ENCODE data around the gene MAPK12. TPM values are rescaled to one million over a fixed set of nuclear protein-coding genes. Genes with fewer than 3 reads are reported as not detected.
A peak's percentile ranks its signal among the peaks of the same experiment; 100 is the strongest.

Gene MAPK12
- total RNA-seq, 4 donors from 2014 or later: 1.2 to 37.1 (median 5.4) TPM

- Histone ChIP-seq H3K4me1 (peaks cover 18 to 53% (median 34%) of the 10 kb centered on the region in 4 donors), H3K9me3 (no peaks in the 10 kb centered on the region)
- DNase-seq: peak in 2 of 3 donors; percentile 59 to 80
Measured at GRCh38 chr22:50308597-50308935, 47.1 kb upstream of the MAPK12 start.

GRCh38 chr22:50307890-50308596 is 46.6 kb upstream of the MAPK12 start:
- H3K4me3 ChIP-seq: peak overlapping the region in 1 of 4 donors; percentile 14
- H3K27ac ChIP-seq: peak overlapping the region; percentile 62 to 97 (median 76)
- peaks cover 23 to 56% (median 38%) of the 10 kb centered on the region in 4 donors for H3K4me1 ChIP-seq
- no peaks in the 10 kb centered on the region for H3K9me3 ChIP-seq
- H3K27me3 ChIP-seq: no peaks in the 10 kb centered on the region
- TF ChIP-seq POLR2A (IDR thresholded peaks at IDR 0.05): no peak
- TF ChIP-seq CTCF (IDR thresholded peaks at IDR 0.05): no peak
- no peaks in the 10 kb centered on the region for H3K36me3 ChIP-seq
- no peak for DNase-seq

More at GRCh38 chr22:50308597-50308935, 47.1 kb upstream of the MAPK12 start:
- no peak overlapping the region for H3K4me3 ChIP-seq
- TF ChIP-seq CTCF (IDR thresholded peaks at IDR 0.05) (no peak), POLR2A (IDR thresholded peaks at IDR 0.05) (peak in 1 of 2 donors; percentile 12)
- peak overlapping the region; percentile 62 to 97 (median 76) for H3K27ac ChIP-seq
- no peaks in the 10 kb centered on the region for H3K27me3 ChIP-seq
- no peaks in the 10 kb centered on the region for H3K36me3 ChIP-seq

- peak; percentile 54 to 55 for TF ChIP-seq POLR2A (IDR thresholded peaks at IDR 0.05)
- TF ChIP-seq CTCF (IDR thresholded peaks at IDR 0.05): peak in 2 of 6 experiments; percentile 5 to 6
- DNase-seq: peak; percentile 61 to 87 (median 86)
- Histone ChIP-seq H3K27ac (peak within 1 kb of the TSS; percentile 86 to 97 (median 90)), H3K9me3 (no peaks in the 10 kb centered on the region), H3K4me3 (peak within 1 kb of the TSS; percentile 59 to 95 (median 77)), H3K27me3 (no peaks in the 10 kb centered on the region), H3K36me3 (no peaks in the 10 kb centered on the region), H3K4me1 (peaks cover 33 to 65% (median 48%) of the 10 kb centered on the region in 4 donors)
Measured at GRCh38 chr22:50306753-50307749, 45.6 kb upstream of the MAPK12 start, which contains the start of gene PLXNB2. TSS of gene PLXNB2 (minus strand) at chr22:50307646. CDS start at chr22:50290584, 17,062 bp downstream.

GRCh38 chr22:50305923-50306566 is 44.6 kb upstream of the MAPK12 start:
- H3K9me3 ChIP-seq: no peaks in the 10 kb centered on the region
- H3K4me1 ChIP-seq: peaks cover 43 to 75% (median 56%) of the 10 kb centered on the region in 4 donors

More at GRCh38 chr22:50305923-50306566, 44.6 kb upstream of the MAPK12 start:
- no peak for TF ChIP-seq CTCF (IDR thresholded peaks at IDR 0.05)
- peak; percentile 76 to 84 for TF ChIP-seq POLR2A (IDR thresholded peaks at IDR 0.05)
- Histone ChIP-seq H3K27me3 (no peaks in the 10 kb centered on the region), H3K4me3 (peak overlapping the region; percentile 59 to 95 (median 77)), H3K36me3 (no peaks in the 10 kb centered on the region), H3K27ac (peak overlapping the region; percentile 86 to 97 (median 90))
- peak; percentile 56 to 90 (median 90) for DNase-seq

All from Peyer's patch (tissue), 4 donors.